ENCODE measurements around the gene KISS1.

- TF ChIP-seq, protein P1, sequence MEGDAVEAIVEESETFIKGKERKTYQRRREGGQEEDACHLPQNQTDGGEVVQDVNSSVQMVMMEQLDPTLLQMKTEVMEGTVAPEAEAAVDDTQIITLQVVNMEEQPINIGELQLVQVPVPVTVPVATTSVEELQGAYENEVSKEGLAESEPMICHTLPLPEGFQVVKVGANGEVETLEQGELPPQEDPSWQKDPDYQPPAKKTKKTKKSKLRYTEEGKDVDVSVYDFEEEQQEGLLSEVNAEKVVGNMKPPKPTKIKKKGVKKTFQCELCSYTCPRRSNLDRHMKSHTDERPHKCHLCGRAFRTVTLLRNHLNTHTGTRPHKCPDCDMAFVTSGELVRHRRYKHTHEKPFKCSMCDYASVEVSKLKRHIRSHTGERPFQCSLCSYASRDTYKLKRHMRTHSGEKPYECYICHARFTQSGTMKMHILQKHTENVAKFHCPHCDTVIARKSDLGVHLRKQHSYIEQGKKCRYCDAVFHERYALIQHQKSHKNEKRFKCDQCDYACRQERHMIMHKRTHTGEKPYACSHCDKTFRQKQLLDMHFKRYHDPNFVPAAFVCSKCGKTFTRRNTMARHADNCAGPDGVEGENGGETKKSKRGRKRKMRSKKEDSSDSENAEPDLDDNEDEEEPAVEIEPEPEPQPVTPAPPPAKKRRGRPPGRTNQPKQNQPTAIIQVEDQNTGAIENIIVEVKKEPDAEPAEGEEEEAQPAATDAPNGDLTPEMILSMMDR (IDR thresholded peaks at IDR 0.05; ENCODE audit: insufficient read depth, low read depth, low read length) = no peak
- no peak for TF ChIP-seq EZH2 (IDR thresholded peaks at IDR 0.05; ENCODE audit: insufficient read depth, low read length)
Measured at GRCh38 chr1:204224655-204225054, 28.4 kb upstream of the KISS1 start.

Data from astrocyte (in vitro differentiated cells and primary cell).